AG09309 (cell line): Measurements from ENCODE around the gene GALNT4.

ENCODE experiments used
- DNase-seq: peaks from one replicate; pipeline ENCODE4 v3.0.0-alpha.2; 2010; ENCODE audit warnings: low read depth
- H3K4me3 ChIP-seq: 2 replicates; pipeline ENCODE4 v1.5.1; 2011; ENCODE audit warnings: mild to moderate bottlenecking, low read depth, low read length, moderate library complexity; ENCODE audit not compliant: control insufficient read depth
- TF ChIP-seq, protein P1 (sequence below): IDR thresholded peaks from 2 replicates; pipeline ENCODE4 v1.5.1; 2011; ENCODE audit warnings: mild to moderate bottlenecking, low read depth, low read length, inconsistent platforms; ENCODE audit not compliant: insufficient read depth, control insufficient read depth; ENCODE audit errors: missing control alignments

Gene GALNT4

DNA sequence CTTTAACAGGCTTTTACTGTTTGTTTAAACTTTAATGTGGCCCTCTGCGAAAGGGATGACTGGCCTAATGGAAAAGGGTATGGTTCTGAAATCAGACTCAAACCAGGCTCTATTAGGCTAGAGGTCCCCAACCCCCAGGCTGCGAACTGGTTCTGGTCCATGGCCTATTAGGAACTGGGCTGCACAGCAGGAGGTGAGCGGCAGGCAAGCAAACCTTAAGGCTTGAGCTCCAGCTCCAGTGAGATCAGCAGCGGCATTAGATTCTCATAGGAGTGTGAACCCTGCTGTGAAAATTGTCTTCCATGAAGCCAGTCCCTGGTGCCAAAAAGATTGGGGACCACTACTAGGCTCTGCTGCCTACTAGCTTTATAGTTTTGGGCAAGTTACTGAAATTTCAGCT is 11.1 kb downstream of the GALNT4 start:
- no peak overlapping the region for H3K4me3 ChIP-seq
- no peak for DNase-seq

DNA sequence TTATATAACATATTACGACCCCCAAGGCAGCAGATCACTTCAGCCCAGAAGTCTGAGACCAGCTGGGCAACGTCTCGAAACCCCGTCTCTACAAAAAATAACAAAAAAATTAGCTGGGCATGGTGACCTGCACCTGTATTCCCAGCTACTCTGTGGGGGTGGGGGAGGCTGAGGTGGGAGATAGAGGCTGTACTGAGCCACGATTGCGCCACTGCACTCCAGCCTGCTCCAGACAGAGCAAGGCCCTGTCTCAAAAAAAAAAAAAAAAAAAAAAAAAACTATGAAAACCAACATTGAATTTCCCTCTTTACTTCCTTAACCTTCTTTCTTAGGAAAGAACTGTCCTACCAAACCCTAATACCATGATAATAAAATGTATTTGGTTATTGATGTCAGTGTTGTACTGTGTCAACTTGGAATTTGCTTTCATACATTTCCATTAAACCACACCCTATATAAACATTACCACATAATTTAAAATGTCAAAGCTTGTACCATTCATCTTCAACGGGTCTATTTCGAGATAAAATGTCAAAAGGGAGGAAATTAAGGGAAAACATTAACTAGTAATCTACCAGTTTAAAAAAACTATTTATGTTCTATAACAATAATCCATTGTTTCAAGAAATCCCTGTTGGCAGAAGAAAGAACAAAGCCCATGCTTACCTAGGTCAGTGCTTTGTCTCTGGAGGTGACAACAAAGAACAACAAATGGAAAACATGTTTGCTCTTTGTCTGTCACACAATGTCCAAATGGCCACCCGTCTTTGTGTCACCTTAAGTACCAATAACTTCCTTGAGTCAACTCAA is 17.4 kb downstream of the GALNT4 start:
- H3K4me3 ChIP-seq = no peak overlapping the region
- no peak for DNase-seq
- TF ChIP-seq, protein P1, sequence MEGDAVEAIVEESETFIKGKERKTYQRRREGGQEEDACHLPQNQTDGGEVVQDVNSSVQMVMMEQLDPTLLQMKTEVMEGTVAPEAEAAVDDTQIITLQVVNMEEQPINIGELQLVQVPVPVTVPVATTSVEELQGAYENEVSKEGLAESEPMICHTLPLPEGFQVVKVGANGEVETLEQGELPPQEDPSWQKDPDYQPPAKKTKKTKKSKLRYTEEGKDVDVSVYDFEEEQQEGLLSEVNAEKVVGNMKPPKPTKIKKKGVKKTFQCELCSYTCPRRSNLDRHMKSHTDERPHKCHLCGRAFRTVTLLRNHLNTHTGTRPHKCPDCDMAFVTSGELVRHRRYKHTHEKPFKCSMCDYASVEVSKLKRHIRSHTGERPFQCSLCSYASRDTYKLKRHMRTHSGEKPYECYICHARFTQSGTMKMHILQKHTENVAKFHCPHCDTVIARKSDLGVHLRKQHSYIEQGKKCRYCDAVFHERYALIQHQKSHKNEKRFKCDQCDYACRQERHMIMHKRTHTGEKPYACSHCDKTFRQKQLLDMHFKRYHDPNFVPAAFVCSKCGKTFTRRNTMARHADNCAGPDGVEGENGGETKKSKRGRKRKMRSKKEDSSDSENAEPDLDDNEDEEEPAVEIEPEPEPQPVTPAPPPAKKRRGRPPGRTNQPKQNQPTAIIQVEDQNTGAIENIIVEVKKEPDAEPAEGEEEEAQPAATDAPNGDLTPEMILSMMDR = no peak

More for the DNA sequence above, 11.1 kb downstream of the GALNT4 start:
- TF ChIP-seq, protein P1 = no peak

DNA sequence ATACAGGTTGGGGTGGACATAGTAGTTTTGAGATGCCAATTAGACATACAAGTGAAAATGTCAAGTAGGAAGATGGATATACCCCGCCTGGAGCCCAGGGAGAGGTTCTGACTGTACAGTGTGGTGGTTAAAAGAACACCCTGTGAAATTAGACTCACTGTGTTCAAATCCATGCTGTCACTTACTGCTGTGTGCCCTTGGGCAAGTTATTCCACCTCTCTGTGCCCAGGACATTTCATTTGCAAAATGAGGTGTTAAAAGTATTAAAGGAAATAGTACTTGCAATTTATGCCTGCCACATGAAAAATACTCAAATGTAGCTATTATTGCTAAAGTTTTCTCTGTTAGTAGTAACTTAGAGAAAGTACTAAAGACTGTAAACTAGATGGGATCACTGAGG is 18.5 kb downstream of the GALNT4 start:
- TF ChIP-seq, protein P1 = no peak
- no peak for DNase-seq
- H3K4me3 ChIP-seq = no peak overlapping the region

DNA sequence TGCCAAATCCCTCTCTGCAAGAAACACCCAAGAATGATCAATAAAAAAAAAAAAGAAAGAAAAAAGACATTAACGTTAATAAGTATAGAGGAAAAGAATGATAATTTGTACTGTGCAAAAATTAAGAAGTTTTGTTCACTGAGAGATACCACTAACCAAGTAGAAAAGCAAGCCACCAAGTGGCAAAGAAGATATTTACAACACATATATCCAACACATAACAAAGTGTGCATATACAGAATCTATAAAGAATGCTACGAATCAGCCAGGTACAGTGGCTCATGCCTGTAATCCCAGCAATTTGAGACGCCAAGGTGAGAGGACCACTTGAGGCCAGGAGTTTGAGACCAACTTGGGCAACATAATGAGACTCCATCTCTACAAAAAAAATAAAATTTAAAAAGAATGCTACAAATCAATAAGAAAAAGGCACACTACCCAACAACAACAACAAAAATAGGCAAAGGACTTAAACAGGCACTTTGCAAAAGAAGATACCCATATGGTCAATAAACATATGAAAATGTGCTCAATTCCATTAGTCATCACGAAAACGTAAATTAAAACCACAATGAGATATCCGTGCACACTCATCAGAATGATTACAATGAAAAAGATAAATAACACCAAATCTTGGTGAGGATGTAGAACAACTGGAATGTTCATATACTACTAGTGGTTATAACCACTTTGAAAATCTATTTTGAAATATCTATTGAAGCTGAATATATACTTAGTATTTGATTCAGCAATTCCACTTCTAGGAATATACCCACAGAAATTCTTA is 19.8 kb downstream of the GALNT4 start:
- DNase-seq = no peak
- TF ChIP-seq, protein P1 = no peak
- no peak overlapping the region for H3K4me3 ChIP-seq

DNA sequence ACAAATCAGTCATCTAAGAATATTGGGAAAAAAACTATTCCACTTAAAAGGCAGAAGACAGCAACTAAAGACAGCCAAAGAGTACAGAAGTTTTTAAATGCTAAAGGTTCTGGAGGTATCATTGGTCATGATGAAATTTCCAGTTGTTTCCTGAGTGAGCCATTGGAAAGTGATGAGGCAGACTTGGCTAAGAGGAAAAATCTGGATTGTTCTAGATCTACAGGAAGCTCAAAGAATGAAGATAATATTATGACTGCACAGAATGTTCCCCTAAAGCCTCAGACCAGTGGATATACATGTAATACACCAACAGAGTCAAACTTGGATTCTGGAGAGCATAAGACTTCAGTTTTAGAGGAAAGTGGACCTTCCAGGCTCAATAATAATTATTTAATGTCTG is 22.8 kb downstream of the GALNT4 start:
- no peak overlapping the region for H3K4me3 ChIP-seq
- no peak for DNase-seq
- TF ChIP-seq, protein P1 = no peak

DNA sequence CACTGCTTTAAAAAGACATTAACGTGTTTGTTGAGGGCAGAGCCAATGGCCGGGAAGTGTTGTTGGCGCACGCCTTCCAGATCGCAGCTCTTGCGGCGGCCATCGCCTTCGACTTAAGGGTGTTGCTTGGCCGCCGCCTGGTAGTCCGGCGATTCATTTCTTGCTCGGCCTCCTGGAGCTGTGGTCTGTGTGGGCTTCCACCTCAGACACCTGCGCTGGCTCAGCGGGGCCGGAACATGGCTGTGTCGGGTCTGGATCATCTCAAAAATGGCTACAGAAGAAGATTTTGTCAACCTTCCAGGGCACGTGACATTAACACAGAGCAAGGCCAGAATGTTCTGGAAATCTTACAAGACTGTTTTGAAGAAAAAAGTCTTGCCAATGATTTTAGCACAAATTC is 24.7 kb downstream of the GALNT4 start:
- TF ChIP-seq, protein P1 = no peak
- no peak for DNase-seq
- no peak overlapping the region for H3K4me3 ChIP-seq
